B cell (primary cell): Measurements from ENCODE around the gene NR5A1.

Source experiments
- EZH2 ChIP-seq: IDR thresholded peaks from 2 replicates; pipeline ENCODE4 v1.6.1; 2012; ENCODE audit warnings: borderline replicate concordance, low read depth, mild to moderate bottlenecking, moderate library complexity, low read length; ENCODE audit not compliant: insufficient read depth, poor library complexity, severe bottlenecking
- TF ChIP-seq, protein P1 (sequence below): fragments of 200-600 bp; IDR thresholded peaks from one replicate; pipeline ENCODE4 v1.8.0; 2022; ENCODE audit warnings: antibody characterized with exemption, mild to moderate bottlenecking

DNA sequence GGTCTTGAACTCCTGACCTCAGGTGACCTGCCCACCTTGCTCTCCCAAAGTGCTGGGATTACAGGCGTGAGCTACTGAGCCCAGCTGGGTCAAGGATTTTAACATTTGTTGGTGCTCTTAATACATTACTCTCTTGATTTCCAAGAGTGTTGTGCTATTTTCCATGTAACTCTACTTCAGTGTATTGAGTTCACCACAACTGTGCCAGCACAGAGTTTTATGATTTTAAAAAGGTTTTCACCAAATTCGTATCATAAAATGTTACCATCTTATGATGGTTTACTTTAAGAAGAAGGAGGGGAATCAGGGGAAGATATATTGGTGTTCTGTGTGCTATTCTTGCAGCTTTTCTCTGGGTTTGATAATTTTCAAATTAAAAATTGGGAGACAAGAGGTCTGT lies 63.6 kb downstream of the NR5A1 start:
- TF ChIP-seq, protein P1, sequence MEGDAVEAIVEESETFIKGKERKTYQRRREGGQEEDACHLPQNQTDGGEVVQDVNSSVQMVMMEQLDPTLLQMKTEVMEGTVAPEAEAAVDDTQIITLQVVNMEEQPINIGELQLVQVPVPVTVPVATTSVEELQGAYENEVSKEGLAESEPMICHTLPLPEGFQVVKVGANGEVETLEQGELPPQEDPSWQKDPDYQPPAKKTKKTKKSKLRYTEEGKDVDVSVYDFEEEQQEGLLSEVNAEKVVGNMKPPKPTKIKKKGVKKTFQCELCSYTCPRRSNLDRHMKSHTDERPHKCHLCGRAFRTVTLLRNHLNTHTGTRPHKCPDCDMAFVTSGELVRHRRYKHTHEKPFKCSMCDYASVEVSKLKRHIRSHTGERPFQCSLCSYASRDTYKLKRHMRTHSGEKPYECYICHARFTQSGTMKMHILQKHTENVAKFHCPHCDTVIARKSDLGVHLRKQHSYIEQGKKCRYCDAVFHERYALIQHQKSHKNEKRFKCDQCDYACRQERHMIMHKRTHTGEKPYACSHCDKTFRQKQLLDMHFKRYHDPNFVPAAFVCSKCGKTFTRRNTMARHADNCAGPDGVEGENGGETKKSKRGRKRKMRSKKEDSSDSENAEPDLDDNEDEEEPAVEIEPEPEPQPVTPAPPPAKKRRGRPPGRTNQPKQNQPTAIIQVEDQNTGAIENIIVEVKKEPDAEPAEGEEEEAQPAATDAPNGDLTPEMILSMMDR, result no peak
- no peak for TF ChIP-seq EZH2
